Muscle of back (tissue), 13 donors: Measurements from ENCODE around the gene SLC2A10. TPM values are rescaled to one million over a fixed set of nuclear protein-coding genes. Genes with fewer than 3 reads are reported as not detected.
A peak's percentile ranks its signal among the peaks of the same experiment; 100 is the strongest.
"Not testable (repeated sequence)": the region's sequence is repeated elsewhere in the genome, so short reads cannot be mapped to it uniquely, and the experiment has no call there.

Source experiments
- DNase-seq, 3 donors: peaks; one replicate each; pipeline versions ENCODE4 v3.0.0 to v3.0.0-alpha.2; 2013
- long read RNA-seq, 9 donors: transcript quantifications; one replicate each; lab custom pipeline, GENCODE V29; 2026
- polyA plus RNA-seq, 10 donors: library from polyadenylated mRNA; unstranded; fragments of 120-200 nt; gene quantifications; one replicate each; pipeline ENCODE4 v1.2.1, GENCODE V29; 2013; ENCODE audit not compliant: insufficient read length in 10 of 10

The SLC2A10 gene
- polyA plus RNA-seq, result 10 to 100 TPM; 15.5 to 22.1 (median 20.1) TPM
- long read RNA-seq, donor 1, full-length matches to known transcripts, result 1 of 20 reads
- long read RNA-seq, donor 1, partial matches to known transcripts, result 19 of 20 reads
- long read RNA-seq, donor 1, other reads (novel, unspliced or antisense), result 0 of 20 reads
- long read RNA-seq, donor 2, full-length matches to known transcripts, result 2 of 2 reads
- long read RNA-seq, donor 2, partial matches to known transcripts, result 0 of 2 reads
- long read RNA-seq, donor 2, other reads (novel, unspliced or antisense), result 0 of 2 reads
- long read RNA-seq, donor 3, result 0 reads
- long read RNA-seq, donor 4, full-length matches to known transcripts, result 3 of 9 reads
- long read RNA-seq, donor 4, partial matches to known transcripts, result 6 of 9 reads
- long read RNA-seq, donor 4, other reads (novel, unspliced or antisense), result 0 of 9 reads
- long read RNA-seq, donor 5, full-length matches to known transcripts, result 5 of 23 reads
- long read RNA-seq, donor 5, partial matches to known transcripts, result 18 of 23 reads
- long read RNA-seq, donor 5, other reads (novel, unspliced or antisense), result 0 of 23 reads
- long read RNA-seq, donor 6, full-length matches to known transcripts, result 1 of 1 reads
- long read RNA-seq, donor 6, partial matches to known transcripts, result 0 of 1 reads
- long read RNA-seq, donor 6, other reads (novel, unspliced or antisense), result 0 of 1 reads
- long read RNA-seq, donor 7, full-length matches to known transcripts, result 2 of 2 reads
- long read RNA-seq, donor 7, partial matches to known transcripts, result 0 of 2 reads
- long read RNA-seq, donor 7, other reads (novel, unspliced or antisense), result 0 of 2 reads
- long read RNA-seq, donor 8, full-length matches to known transcripts, result 4 of 4 reads
- long read RNA-seq, donor 8, partial matches to known transcripts, result 0 of 4 reads
- long read RNA-seq, donor 8, other reads (novel, unspliced or antisense), result 0 of 4 reads
- long read RNA-seq, donor 9, result 0 reads

DNA sequence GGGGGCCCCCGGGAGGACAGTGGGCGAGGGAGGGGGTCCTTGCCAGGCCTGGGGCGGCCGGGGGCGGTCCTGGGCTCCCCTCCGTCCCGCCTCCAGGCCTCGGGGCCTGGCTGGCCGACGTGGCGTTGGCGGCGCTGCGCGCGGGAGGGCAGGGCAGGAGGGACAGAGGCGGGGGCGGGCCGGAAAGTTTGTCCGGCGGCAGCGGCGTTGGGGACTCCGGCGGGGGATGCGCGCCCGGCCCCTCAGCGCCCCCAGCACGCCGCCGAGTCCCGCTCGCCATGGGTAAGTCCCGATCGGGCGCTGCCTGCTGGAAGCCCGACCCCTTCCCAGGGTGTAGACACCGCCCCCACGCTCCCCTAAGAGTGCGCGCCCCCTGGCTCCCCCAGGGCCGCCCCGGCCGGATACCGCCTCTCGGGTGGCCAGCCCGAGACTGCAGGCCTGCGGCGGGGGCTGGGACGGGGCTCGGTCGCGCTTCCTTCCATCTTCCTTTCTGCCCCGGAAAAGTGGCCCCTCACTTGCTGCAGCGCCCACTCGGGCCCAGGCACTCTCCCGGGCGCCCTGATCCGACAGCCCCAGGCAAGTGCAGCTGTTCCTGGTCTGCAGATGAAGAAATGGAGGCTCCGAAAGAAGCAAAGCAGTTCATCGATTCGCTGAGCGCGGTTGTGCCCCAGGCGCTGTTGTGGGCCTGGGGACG, at the start of gene SLC2A10:
TSS of gene SLC2A10 (plus strand) at position 191 of the 694 bp plus-strand sequence. CDS start at position 279, 88 bp downstream.
- DNase-seq, result peak; percentile 52 to 91 (median 81)

DNA sequence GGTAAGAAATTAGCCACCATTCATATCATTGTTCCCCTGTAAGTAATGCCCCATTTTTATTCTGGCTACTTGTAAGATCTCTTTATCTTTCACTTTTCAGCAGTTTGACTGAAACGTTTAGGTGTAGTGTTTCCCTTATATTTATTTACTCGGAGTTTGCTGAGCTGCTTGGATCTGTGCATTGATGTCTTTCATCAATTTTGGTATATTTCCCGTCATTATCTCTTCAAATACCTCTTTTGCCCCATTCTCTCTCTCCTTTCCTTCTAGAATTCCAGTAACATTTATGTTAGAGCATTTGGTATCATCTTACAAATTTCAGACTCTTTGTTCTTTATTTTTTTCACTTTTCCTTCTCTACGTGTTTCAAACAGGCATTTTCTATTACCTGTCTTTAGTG, 49.0 kb upstream of the SLC2A10 start:
- DNase-seq, result no peak

DNA sequence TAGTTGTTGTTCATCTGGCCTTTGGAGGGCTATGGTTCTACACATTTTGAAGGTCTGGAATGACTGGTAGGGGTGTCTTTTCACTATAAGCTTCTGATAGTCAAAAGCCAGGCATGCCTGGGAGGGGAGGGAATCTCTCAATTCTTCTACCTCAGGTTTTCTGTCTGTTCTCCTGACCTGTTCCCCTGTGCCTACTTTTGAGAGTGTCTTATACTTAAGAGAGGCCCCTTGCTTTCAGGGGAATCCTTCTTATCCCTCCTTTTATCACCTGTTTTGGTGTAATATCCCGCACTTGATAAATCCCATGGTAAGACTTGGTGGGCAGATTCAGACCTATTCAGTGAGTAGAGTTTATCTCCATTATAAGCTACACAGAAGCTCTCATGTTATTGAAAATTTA, 47.8 kb upstream of the SLC2A10 start:
- DNase-seq, result no peak

DNA sequence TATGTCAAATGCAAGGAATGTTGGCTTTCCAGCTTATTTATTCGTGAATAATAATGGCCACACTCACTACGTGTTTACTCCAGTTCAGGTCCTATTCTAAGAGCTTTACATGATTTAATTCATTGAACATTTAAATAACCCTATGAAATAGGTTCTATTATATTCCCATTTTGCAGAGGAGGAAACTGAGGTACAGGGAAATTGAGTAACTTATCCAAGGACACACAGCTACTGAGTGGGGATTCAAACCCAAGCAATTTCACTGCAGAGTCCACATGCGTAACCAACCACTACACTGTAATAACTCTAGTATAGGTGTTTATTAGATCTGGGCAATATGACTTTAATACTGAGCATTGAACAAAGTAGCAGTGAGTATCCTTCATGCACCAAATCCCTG, 45.9 kb upstream of the SLC2A10 start:
- no peak for DNase-seq

DNA sequence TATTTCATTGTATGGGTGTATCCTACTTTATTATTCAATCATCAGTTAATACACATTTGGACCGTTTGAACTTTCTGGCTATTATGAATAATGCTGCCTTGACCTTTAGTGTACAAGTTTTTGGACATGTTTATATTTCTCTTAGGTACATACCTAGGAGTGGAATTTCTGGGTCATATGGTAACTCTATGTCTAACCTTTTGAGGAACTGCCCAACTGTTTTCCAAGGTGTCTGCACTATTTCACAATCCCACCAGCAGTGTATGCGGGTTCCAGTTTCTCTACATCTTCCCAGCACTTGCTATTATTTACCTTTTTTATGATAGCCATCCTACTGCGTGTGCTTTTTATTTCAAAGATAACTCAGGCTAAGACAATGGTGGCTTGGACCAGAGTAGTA, 43.8 kb upstream of the SLC2A10 start:
- DNase-seq, result no peak

DNA sequence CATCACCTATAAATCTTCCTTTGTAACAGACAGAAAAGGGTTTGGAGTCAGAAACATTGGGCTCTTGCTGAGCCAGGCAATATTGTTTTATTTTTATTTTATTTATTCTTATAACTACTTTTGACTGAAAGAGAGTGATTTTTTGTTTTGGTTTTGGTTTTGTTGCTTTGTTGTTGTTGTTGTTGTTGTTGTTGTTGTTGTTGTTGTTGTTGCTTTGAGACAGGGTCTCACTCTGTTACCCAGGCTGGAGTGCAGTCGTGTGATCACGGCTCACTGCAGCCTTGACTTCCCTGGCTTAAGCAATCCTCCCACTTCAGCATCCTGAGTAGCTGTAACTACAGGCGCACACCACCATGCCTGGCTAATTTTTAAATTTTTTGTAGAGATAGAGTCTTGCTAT, 43.1 kb upstream of the SLC2A10 start:
- no peak for DNase-seq

DNA sequence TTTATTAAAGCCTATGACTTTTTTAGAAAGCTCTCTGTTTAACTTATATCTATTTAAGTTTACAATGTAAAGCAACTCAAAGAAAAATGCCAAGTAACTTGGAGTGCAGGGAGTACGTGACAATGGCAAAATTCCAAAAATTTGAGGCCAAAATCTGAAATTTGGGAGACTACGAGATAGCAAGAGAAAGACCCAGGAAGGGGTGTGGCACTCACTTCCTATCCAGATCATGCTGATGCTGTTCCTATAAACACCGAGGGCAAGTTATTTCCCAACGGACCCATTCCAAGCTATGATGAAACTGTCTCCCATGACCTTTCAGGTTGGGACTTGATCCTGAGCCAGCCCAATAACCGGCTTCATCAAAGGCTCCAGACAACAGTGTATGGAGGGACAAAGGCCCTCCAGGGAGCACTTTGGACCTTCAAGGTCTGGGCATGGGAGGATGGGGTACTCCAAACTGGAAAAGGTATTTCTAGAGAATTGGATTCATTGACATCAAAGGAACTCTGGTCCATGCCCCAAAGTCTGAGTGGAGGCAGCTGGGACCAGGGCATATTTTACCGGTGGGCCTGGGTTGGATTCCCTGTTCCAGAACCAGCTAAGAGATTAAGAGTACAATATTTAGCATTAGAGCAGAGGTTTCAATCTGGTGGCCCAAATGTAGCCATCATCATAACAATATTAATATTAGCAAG, 42.5 kb upstream of the SLC2A10 start:
- no peak for DNase-seq

DNA sequence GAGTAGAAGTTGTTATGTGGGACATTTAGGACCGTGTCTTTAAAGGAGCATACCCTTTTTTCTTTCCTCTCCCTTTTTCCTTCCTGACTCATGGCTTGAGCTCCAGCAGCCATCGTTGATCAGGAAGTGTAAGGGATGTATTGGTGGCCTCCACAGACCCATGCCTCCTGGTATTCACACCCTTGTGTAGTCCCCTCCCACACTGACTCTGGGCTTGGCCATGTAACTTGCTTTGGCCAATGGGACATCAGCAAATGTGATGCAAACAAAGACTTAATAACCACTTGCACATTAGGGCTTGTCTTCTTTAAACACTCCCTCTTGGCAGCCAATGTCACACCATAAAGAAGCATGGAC, 39.2 kb upstream of the SLC2A10 start:
- no peak for DNase-seq

DNA sequence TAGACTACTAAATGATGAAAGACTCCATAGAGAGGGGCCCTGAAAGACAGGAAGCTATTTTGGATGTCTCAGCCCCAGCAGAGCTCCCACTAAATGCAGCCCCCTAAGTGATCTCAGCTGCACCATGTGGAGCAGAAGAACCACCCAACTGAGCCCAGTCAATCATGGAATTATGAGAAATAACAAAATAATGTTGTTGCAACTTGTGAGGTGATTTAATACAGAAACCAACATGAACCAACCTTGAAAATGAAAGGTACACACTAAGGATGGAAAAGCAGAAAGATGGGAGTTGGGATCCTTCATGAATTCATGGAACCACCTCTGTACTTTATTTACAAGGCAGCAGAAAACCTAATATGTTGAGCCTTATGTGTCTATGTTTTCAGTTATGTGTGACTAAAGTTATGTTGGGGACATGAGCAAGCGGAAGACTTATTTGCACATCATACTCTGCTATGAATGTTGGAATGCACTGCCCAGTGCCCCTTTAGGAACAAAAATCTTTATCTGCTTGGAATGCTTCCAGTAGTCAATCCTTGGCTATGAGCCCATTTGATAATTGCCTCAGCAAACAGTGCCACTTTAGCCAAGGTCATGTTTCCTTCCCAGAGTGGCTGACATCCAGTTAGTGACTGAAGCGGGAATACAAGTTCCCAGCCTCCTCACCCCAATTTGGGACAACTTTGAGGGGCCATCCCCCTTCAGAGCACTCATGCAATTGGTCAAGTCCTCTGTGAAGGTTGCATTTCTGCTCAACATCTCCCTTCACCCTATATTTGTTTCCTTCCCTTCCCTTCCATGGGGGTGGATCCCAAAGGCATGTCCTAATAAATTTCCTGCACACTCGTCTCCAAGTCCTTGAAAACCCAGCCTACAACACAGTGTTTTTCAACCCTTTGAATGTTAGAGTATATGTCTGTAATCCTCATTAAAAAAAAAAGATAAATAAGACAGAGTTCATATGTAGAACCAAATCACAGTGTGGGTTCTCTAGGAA, 38.6 kb upstream of the SLC2A10 start:
- no peak for DNase-seq

DNA sequence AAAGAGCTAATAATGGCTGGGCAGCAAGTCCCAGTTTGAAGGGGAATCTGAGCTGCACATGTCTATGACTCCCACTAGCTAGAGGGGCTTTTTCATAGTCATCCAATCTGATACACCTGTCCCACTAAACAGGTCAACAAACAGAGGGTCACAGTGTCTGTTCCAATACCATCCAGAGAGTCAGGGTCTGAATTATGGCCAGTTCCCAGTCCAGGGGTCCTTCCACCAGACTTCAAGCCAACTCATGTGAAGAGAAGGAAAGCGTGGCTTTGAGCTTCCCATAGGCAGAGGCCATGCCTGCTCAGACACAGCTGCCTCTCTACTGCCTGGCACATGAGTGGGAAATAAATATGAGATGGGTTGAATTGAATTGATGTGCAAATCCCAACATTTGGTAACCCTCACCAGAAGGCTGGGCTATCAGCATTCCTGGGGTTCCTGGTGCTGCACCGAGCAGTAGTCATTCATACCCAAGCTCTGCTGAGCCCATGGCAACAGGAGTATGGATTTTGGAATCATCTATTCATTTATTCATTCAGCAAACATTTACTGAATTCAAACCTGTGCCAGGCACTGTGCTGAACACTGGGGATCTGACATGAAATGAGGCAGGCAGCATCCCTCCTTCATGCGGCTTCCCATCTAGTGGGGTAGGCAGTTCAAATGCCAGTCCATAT, 37.4 kb upstream of the SLC2A10 start:
- no peak for DNase-seq

DNA sequence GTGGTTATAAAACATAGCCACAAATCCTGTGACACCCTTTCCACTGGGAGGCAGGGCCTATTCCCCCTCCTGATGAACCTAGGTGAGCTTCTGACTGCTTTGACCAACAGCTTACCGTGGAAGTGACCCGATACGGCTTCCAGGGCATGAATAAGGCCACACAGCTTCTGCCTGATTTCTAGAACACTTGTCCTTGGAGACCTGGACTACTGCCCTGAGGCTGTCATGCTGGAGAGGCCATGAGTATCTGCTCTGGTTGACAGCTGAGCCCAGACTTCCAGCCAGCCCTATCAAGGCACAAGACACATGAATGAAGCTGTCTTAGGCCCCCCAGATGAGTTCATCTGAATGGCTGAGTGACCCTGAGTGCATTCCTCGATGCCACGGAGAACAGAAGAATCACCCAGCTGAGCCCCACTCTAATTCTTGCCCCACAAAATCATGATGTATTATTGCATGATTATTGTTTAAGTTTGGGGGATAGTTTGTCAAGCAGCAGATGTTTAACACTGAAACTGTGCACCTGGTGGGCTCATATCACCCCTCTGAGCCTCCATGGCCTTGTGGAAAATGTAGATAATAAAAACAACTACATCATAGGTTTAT, 36.8 kb upstream of the SLC2A10 start:
- no peak for DNase-seq

DNA sequence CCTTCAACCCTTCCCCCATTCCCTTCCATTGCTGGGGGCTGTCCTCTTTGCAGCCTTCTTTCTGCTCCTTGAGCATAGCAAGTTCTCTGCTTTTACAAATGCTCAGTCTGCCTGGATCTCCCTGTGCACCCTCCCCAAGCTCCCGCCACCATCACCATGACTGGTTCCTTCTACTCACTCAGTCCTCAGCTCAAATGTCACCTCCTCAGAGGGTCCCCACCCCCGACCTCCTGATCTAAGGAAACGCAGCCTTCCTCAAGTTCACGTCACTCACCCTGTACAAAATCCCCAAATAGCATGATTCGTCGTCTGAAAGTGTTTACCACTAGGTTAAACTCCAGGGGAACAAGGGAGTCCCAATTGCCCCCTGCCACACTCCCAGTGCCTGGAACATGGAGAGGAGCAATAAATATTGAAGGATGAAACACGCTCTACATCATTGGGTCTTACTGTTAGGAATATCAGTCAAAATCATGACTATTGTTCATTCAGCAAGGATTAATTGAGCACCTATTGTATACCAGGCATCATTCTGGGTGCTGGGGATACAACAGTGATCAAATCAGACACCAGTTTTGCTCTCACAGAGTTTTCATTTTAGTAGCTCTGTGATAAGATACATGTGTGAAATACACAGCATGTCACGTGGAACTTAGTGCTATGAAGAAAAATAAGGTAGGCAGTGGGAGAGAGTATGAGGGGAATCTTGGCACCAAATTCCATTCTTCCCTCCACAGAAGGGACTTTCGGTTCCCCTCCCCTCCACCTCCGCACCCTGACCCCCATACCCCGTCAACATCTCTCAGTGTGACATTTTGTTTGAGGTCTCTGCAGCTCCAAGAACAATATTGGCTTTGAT, 35.8 kb upstream of the SLC2A10 start:
- no peak for DNase-seq

DNA sequence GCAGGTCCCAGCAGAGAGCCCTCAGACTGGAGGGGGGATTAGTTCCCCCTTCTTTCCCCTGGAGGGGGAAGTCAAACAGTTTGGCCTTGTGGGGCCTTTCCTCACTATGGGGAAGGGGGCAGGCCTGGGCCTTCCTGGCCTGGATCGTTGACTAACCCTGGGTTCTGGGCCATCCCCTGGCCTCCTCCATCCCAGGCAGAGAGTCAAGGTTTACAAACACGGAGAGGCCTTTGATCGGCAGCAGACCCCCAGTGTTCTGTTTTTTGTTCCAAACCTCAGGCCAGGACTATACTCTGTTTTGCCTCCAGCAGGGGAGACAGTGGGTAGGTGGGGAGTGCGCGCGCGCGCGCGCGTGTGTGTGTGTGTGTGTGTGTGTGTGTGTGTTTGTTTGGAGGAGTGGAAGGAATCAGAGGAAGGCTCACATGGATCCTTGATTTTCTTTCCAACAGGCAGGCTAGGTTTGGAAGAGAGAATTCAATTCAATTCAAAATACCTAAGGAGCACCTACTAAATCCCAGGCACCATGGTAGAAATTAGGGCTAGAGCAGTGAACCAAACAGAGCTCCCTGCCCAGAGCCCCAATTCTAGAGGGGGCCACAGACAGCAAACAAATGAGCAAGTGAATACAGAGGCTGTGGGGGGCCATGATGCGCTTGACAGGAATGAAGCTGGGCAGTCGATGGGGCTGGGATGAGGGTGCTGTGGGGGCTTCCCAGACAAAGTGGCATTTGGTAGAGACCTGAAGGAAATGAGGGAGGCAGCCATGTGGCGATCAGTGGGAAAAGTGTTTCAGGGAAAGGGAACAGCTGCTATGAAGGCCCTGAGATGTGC, 35.0 kb upstream of the SLC2A10 start:
- no peak for DNase-seq

DNA sequence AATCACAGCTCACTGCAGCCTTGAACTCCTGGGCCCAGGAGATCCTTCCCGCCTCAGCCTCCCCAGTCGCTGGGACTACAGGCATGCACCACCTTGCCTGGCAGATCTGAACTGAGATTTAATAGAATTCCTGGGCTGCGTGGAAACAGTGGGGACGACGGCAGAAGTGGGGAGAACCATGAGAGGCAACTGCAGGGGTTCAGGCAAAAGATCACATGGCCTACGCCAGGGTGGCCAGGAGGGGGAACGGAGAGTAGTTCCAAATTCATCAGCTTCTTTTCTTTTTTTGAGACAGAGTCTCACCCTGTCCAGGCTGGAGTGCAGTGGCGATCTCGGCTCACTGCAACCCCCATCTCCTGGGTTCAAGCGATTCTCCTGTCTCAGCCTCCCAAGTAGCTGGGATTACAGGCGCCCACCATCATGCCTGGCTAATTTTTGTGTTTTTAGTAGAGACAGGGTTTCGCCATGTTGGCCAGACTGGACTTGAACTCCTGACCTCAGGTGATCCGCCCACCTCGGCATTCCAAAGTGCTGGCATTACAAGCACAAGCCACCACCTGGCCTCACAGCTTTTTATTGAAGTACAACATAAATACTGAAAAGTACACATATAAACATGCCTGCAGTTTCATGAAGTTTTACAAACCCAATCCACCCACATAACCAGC, 32.7 kb upstream of the SLC2A10 start:
- not testable (repeated sequence) for DNase-seq

DNA sequence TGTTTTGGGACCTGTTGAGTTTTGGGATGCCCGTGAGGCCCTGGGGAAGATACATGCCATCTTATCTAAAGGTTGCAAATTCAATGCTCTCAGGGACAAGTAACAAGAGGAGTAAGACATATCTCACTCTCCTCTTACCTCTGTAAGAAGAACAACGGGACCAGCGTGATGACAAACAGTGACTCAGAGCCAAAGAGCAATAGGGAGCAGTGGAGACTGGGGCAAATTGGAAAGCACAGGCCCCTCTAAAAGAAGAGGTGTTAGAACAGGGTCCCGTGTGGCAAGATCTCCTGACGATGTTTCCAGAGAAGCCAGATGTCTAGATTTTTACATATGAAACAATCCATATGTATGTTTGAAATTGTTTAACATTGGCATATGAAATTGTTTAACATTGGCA, 31.8 kb upstream of the SLC2A10 start:
- no peak for DNase-seq

DNA sequence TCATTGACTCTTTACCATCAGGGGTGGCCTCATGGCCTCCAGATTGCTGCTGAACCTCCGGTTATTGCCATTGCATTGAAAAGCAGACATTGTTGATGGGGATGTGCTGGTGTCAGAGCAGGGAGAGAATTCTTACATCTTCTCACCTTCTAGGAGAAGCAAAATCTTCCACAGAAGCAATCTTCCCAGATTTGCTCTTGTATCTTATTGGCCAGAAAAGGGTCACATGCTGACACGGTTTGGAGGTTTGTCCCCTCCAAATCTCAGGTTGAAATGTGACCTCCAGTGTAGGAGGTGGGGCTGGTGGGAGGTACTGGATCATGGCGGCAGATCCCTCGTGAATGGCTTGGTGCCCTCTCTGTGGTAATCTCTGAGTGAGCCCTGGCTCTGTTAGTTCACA, 30.9 kb upstream of the SLC2A10 start:
- DNase-seq, result no peak

DNA sequence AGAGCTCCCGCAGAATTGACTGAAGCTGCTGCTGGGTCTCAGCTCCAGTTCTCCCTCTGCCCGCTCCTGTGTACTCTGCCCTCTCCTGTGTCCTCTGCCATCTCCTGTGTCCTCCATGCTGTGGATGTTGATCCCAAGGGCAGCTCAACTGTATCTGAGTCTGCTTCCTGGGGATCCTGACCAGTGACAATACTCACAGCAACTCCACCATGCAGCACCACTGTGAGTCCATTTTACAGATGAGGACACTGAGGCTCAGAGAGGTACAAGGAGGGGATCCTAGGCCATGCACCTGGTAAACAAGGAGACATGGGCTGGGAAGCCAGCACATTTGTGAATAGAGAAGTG, 28.8 kb upstream of the SLC2A10 start:
- DNase-seq, result no peak
